NCI-H2029 (cell line): ENCODE measurements around the gene CACNA2D3.
A peak's percentile ranks its signal among the peaks of the same experiment; 100 is the strongest.
"Not testable (repeated sequence)": the region's sequence is repeated elsewhere in the genome, so short reads cannot be mapped to it uniquely, and the experiment has no call there.

Experiments used
- DNase-seq: peaks from one replicate; lab custom pipeline; 2025; lab: John Stamatoyannopoulos, UW

The CACNA2D3 gene

GRCh38 chr3:54122324-54123002 is at the start of gene CACNA2D3:
CACNA2D3 (plus strand) TSS chr3:54122552.
- DNase-seq = peak; percentile 14

GRCh38 chr3:54073386-54073785 is 49.0 kb upstream of the CACNA2D3 start:
- no peak for DNase-seq

- no peak for DNase-seq
Measured at GRCh38 chr3:54079314-54079713, 43.0 kb upstream of the CACNA2D3 start.

- DNase-seq = no peak
Measured at GRCh38 chr3:54079730-54080325, 42.5 kb upstream of the CACNA2D3 start.

- DNase-seq = no peak
Measured at GRCh38 chr3:54083921-54084320, 38.4 kb upstream of the CACNA2D3 start.

- DNase-seq = no peak
Measured at GRCh38 chr3:54085936-54086335, 36.4 kb upstream of the CACNA2D3 start.

GRCh38 chr3:54086652-54087405 is 35.5 kb upstream of the CACNA2D3 start:
- no peak for DNase-seq

- DNase-seq = no peak
Measured at GRCh38 chr3:54087581-54088410, 34.6 kb upstream of the CACNA2D3 start.

- DNase-seq = no peak
Measured at GRCh38 chr3:54093491-54094248, 28.7 kb upstream of the CACNA2D3 start.

GRCh38 chr3:54094926-54095325 is 27.4 kb upstream of the CACNA2D3 start:
- no peak for DNase-seq

- no peak for DNase-seq
Measured at GRCh38 chr3:54099381-54099780, 23.0 kb upstream of the CACNA2D3 start.

- no peak for DNase-seq
Measured at GRCh38 chr3:54104084-54104483, 18.3 kb upstream of the CACNA2D3 start.

GRCh38 chr3:54116129-54116528 is 6.2 kb upstream of the CACNA2D3 start:
- not testable (repeated sequence) for DNase-seq

- peak; percentile 53 for DNase-seq
Measured at GRCh38 chr3:54120657-54121413, 1.5 kb upstream of the CACNA2D3 start.

- DNase-seq = no peak
Measured at GRCh38 chr3:54121414-54122323, 683 bp upstream of the CACNA2D3 start.

- DNase-seq = peak; percentile 32
Measured at GRCh38 chr3:54123003-54123775, 837 bp downstream of the CACNA2D3 start.

GRCh38 chr3:54123776-54124196 is 1.4 kb downstream of the CACNA2D3 start:
- DNase-seq = peak; percentile 25

GRCh38 chr3:54125300-54125699 is 2.9 kb downstream of the CACNA2D3 start:
- DNase-seq = no peak

GRCh38 chr3:54126551-54126950 is 4.2 kb downstream of the CACNA2D3 start:
- DNase-seq = no peak
